ENCODE measurements around the gene LTC4S.

LTC4S gene

GRCh38 chr5:179796877-179797608 is 3.3 kb downstream of the LTC4S start:
- no peak for DNase-seq

DNA sequence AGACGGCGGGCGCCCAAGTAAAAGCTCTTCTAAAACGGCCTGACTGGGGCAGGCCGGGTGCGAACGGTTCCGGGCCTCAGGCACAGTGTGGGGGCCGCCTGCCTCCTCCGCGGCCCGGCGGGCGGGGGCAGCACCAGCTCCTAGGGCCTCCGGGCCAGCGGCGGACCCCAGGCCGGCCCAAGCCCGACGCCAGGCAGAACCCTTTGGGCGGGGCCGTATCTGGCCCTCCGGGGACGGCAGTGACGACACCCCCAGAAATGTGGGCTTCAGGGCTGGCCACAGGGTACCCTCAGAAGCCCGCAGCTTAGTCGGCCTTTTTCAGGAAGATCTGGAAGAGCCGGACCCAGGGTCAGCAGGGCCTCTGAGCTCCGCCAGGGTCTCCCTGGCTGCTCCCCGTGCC is 4.0 kb downstream of the LTC4S start:
- DNase-seq: no peak

GRCh38 chr5:179798144-179798770 is 4.5 kb downstream of the LTC4S start:
- DNase-seq: no peak

- no peak for DNase-seq
Observed at GRCh38 chr5:179798771-179799643, 5.2 kb downstream of the LTC4S start.

DNA sequence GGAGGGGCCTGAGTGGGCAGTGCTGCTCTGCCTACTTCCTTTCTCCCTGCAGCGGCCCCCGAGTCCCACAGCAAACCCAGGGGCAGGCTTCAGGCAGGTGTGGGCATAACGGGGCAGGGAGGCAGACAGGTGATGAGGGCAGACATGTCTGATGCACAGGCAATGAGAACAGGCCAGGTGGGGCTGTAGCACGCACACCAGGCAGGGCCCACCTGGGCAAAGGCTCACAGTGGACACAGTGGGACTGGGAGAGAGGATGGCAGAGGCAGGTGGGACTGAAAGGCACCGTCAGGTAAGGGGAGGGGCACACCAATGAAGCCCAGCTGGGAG is 5.8 kb downstream of the LTC4S start:
- no peak for DNase-seq

GRCh38 chr5:179800071-179800695 is 6.4 kb downstream of the LTC4S start:
- DNase-seq: no peak

GRCh38 chr5:179800696-179801201 is 7.0 kb downstream of the LTC4S start:
- DNase-seq: no peak

DNA sequence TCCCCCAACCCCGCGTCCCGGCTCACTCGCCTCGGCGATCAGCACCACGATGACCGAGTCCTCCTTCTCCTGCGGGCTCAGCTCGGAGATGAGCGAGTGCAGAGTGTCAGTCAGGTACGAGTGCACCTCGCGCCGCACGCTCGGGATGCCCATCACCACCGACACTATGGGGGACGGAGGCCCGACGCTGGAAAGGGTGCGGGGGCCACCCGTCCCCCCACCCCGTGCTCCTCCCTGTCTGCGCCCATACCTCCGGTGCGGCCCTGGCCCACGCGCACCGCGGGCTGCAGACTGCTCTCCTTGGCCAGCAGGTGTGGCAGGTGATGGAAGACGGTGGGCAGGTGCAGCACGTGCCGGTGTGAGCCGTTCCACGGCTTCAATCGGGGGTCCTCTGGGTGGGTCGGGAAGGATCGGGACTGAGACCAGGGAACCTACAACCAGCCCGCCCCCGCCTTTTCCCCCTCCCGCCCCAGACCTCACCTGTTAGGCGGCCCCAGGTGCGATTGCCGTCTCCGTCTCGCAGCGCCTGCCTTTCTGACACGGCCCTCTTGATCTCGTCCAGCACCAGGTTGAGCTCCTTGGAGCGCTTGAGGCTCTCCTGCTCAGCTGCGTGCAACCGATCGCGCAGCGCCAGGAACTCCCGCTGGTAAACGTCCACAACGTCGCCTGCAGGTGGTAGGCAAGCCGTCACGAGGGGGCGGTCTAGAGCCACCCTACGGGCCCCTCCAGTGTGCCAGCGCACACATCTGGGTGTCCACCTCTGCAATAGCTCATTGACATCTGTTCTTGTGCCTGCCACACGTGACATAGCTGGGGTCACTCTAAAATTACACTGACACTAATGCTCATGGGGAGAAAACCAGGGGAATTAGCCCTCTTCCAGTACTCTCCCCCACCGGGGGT is 7.8 kb downstream of the LTC4S start:
- DNase-seq: peak; percentile 88 to 91

GRCh38 chr5:179802207-179802883 is 8.6 kb downstream of the LTC4S start:
- no peak for DNase-seq

GRCh38 chr5:179802950-179803562 is 9.3 kb downstream of the LTC4S start:
- DNase-seq: no peak

- peak; percentile 57 to 68 for DNase-seq
Observed at GRCh38 chr5:179803651-179804554, 10.1 kb downstream of the LTC4S start.

DNA sequence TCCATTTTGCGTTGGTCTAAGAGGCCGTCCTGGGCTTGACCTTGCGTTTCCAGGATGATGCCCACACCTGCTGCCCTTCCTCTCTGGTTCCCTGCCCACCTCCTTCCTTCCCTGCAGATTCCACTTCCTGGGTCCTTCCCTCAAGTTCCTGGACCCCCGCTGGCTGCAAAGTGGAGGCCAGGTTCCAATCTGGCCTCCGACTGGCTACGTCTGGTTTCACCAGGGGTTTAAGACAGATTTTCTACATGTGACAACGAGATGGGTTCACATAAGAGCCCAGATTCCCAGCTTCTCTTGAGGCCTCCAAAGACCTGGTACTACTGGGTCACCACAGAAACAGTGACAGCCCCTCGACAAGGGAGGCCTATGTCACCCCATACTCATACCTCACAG is 10.8 kb downstream of the LTC4S start:
- no peak for DNase-seq

DNA sequence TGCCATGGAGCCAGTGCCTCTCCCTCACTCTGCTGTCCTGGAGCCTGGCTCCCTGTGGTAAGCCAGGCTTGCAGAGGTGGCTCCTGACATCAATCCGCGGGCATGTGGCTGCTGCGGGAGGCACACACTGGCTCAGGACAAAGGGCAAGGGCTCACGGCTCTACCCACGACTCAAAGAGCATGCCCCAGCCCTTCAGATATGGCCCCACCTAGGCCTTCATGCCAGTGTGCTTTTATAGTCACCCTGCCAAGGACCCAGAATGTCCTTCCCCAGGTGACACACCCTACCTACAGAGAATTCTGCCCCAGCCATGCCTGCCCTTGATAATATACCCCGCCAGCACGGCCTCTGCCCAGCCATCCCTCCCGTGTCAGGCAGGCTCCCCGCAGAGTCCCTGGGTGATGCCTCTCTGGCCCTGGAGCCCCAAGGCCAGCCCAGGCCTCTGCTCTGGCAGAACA is 11.3 kb downstream of the LTC4S start:
- DNase-seq: peak in 1 of 2 donors; percentile 23

DNA sequence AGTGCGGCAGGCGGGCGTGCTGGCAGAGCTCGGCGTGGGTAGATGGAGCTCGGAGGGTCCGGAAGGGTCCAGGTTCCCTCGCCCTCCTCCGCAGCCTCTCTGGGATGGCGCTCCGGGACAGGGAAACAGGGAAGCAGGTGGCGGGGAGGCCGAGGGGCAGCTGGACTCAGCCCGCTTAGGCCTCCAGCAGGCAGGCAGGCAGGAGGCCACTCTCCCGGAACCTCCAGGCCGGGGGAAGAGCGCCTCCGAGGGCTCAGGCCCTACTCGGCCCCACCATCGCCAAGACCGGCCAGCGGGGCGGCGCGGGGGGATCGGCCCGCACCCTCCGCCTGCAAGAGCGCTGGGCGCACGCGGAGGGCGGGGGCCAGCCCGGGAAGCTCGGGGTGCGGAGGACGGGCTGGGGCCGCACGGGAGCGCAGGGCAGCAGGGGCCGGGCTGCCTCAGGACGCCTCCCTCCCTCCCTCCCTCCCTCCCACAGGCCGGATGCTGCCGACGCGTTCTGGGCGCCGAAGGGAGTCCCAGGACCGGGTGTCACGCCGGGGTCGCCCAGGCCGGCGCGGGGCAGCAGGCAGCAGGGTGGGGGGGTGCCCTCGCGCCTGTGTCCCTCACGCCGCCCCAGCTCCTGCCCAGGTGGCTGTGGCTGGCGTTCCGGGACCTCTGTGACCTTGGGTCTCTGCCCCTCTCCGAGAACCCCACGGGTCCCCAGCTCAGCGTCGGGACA is 11.9 kb downstream of the LTC4S start:
- peak; percentile 34 to 53 for DNase-seq

GRCh38 chr5:179806250-179807048 is 12.7 kb downstream of the LTC4S start, which contains the start of gene MGAT4B:
MGAT4B (minus strand) TSS chr5:179806866; CDS start chr5:179806583, 283 bp downstream.
- DNase-seq: peak; percentile 68 to 73

DNA sequence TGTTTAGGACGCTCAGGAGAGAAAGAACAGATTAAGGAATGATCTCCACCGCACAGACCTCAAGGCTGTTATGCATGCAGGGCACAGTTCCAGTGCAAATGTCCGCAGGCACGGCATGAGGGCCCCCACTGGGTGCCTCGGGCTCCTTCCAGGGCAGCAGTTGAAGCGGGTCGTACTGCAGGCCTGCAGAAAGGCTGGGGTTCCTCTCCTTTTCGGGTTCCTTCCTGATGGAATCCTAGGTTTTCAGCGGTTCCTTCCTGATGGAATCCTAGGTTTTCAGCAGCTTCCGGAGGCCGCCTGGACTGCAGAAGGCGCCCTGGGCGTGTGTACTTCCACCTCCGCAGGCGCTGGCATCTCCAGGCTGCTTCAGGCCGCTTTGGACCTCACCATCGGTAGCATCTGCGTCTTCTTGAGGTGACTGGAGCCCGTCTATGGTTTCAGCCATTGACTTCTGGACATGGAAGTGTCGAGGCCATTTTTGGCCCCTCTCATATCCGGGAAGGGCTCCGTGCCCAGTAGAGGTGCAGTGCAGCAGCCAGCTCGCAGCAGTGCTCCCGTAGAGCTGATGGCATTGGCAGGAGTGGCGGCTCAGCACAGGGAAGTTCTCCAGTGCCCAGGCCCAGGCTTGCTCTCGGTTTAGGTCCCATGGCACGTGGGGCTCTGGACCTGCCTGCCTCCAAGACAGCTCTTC is 18.5 kb downstream of the LTC4S start:
- DNase-seq: no peak

DNA sequence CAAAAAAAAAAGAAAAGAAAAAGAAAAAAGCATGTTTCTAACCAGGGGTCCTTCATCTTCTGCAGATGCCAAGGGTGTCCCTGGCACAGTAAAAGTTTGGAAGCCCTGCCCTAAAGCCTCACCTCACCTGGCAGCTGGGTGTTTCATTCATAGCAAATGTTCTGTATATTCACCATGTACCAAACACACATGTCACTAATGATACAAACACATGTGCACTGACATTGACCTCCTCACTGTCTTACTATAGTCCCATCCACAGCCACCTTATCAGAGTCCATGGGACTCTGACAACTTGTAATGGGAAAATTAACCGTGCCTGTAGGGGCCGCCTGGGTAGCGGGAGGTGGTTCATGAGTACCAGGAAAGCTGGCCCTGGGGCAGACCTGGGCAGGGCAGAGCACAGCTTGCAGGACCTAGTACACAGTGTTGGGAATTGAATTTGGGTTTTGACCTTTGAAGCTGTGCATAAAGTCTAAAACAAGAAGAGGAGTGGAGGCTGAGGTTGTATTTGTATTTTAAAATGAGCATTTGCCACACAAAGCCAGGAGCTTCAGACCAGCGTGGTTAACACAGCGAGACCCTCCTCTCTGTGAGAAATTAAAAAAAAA is 19.3 kb downstream of the LTC4S start:
- no peak for DNase-seq

Measured in stimulated activated CD4-positive, alpha-beta T cell treated with anti-CD3 and anti-CD28 coated beads, Interleukin-2, amount 100 ng/mL, for 24 hours (primary cell).